Smooth muscle cell (in vitro differentiated cells): ENCODE data around the gene SLC26A3. TPM values are rescaled to one million over a fixed set of nuclear protein-coding genes. Genes with fewer than 3 reads are reported as not detected.

Experiments
- DNase-seq: peaks from one replicate; lab custom pipeline; 2025; ENCODE audit not compliant: unreplicated experiment; lab: John Stamatoyannopoulos, UW
- H2AFZ ChIP-seq: fragments of 200-600 bp; sonication (generic); 2 replicates; pipeline ENCODE4 v1.6.0; 2016; ENCODE audit warnings: antibody characterized with exemption, low read depth, mild to moderate bottlenecking
- H3F3A ChIP-seq: fragments of 200-600 bp; sonication (generic); 2 replicates; pipeline ENCODE4 v1.6.0; 2017; ENCODE audit warnings: antibody characterized with exemption, low read depth
- H3K27ac ChIP-seq: fragments of 200-600 bp; sonication (generic); 2 replicates; pipeline ENCODE4 v1.5.1; 2016; ENCODE audit warnings: low read depth, mild to moderate bottlenecking
- H3K27me3 ChIP-seq: fragments of 200-600 bp; sonication (generic); 2 replicates; pipeline ENCODE4 v1.6.1; 2016; ENCODE audit warnings: low read depth, mild to moderate bottlenecking
- H3K36me3 ChIP-seq: fragments of 200-600 bp; sonication (generic); 2 replicates; pipeline ENCODE4 v1.5.1; 2016; ENCODE audit warnings: low read depth
- H3K4me1 ChIP-seq: fragments of 200-600 bp; sonication (generic); 2 replicates; pipeline ENCODE4 v1.5.1; 2016; ENCODE audit warnings: low read depth
- H3K4me2 ChIP-seq: fragments of 200-600 bp; sonication (generic); 2 replicates; pipeline ENCODE4 v1.6.0; 2016; ENCODE audit warnings: mild to moderate bottlenecking
- H3K4me3 ChIP-seq: fragments of 200-600 bp; sonication (generic); 2 replicates; pipeline ENCODE4 v1.5.1; 2016; ENCODE audit warnings: mild to moderate bottlenecking
- H3K79me2 ChIP-seq: fragments of 200-600 bp; sonication (generic); 2 replicates; pipeline ENCODE4 v1.6.0; 2016; ENCODE audit warnings: low read depth, mild to moderate bottlenecking
- H3K9ac ChIP-seq: fragments of 200-600 bp; sonication (generic); 2 replicates; pipeline ENCODE4 v1.6.0; 2016; ENCODE audit warnings: low read depth
- H3K9me3 ChIP-seq: fragments of 200-600 bp; sonication (generic); replicated peaks from 2 replicates; pipeline ENCODE4 v1.5.1; 2016; ENCODE audit warnings: low read depth
- H4K20me1 ChIP-seq: fragments of 200-600 bp; sonication (generic); 2 replicates; pipeline ENCODE4 v1.6.0; 2016; ENCODE audit warnings: low read depth
- WGBS: methylation state at CpG from one replicate; pipeline ENCODE4 v1.1.7; 2016; ENCODE audit warnings: low lambda C conversion rate; 5-methylcytosine and 5-hydroxymethylcytosine counted together
- polyA plus RNA-seq: library from polyadenylated mRNA; unstranded; fragments of >200 nt; fragmentation: Nextera tagmentation; extraction: Ambion mirVana; gene quantifications from 2 replicates; pipeline ENCODE4 v1.2.1, GENCODE V29; 2016
- total RNA-seq: library from RNA; depleted of rRNA; stranded (reverse); fragments of >200 nt; gene quantifications from 2 replicates; pipeline ENCODE4 v1.2.3, GENCODE V29; 2014
- TF ChIP-seq, protein P1 (sequence below): fragments of 200-600 bp; sonication (generic); IDR thresholded peaks from 2 replicates; pipeline ENCODE4 v1.5.1; 2017; ENCODE audit warnings: borderline replicate concordance, mild to moderate bottlenecking, antibody characterized with exemption; ENCODE audit not compliant: insufficient read depth, poor library complexity, severe bottlenecking

Gene SLC26A3
- total and polyA plus RNA-seq, 2 experiments from 2014 or later = not detected

GRCh38 chr7:107728276-107728675 lies 74.7 kb downstream of the SLC26A3 start:
- Histone ChIP-seq H3K27me3 (peaks cover 17% of the 10 kb centered on the region), H3F3A (no peaks in the 10 kb centered on the region), H3K9me3 (no peaks in the 10 kb centered on the region), H3K9ac (no peak overlapping the region), H3K27ac (no peak overlapping the region), H3K79me2 (no peaks in the 10 kb centered on the region), H4K20me1 (no peaks in the 10 kb centered on the region), H3K4me3 (no peak overlapping the region), H2AFZ (no peak overlapping the region), H3K4me1 (no peaks in the 10 kb centered on the region), H3K4me2 (no peak overlapping the region), H3K36me3 (no peaks in the 10 kb centered on the region)
- no peak for DNase-seq
- TF ChIP-seq, protein P1, sequence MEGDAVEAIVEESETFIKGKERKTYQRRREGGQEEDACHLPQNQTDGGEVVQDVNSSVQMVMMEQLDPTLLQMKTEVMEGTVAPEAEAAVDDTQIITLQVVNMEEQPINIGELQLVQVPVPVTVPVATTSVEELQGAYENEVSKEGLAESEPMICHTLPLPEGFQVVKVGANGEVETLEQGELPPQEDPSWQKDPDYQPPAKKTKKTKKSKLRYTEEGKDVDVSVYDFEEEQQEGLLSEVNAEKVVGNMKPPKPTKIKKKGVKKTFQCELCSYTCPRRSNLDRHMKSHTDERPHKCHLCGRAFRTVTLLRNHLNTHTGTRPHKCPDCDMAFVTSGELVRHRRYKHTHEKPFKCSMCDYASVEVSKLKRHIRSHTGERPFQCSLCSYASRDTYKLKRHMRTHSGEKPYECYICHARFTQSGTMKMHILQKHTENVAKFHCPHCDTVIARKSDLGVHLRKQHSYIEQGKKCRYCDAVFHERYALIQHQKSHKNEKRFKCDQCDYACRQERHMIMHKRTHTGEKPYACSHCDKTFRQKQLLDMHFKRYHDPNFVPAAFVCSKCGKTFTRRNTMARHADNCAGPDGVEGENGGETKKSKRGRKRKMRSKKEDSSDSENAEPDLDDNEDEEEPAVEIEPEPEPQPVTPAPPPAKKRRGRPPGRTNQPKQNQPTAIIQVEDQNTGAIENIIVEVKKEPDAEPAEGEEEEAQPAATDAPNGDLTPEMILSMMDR = no peak

- peaks cover 17% of the 10 kb centered on the region for H3K27me3 ChIP-seq
- no peaks in the 10 kb centered on the region for H4K20me1 ChIP-seq
- H3K4me2 ChIP-seq = no peak overlapping the region
- H3K4me3 ChIP-seq = no peak overlapping the region
- no peak overlapping the region for H3K9ac ChIP-seq
- no peaks in the 10 kb centered on the region for H3K36me3 ChIP-seq
- no peaks in the 10 kb centered on the region for H3K4me1 ChIP-seq
- no peak overlapping the region for H2AFZ ChIP-seq
- WGBS = 66% methylated on average over 3 of the region's 3 CpGs
- H3K79me2 ChIP-seq = no peaks in the 10 kb centered on the region
- H3K27ac ChIP-seq = no peak overlapping the region
- H3F3A ChIP-seq = no peaks in the 10 kb centered on the region
- TF ChIP-seq, protein P1 = no peak
- DNase-seq = no peak
- no peaks in the 10 kb centered on the region for H3K9me3 ChIP-seq
Observed at GRCh38 chr7:107726356-107727130, 76.5 kb downstream of the SLC26A3 start.

DNA sequence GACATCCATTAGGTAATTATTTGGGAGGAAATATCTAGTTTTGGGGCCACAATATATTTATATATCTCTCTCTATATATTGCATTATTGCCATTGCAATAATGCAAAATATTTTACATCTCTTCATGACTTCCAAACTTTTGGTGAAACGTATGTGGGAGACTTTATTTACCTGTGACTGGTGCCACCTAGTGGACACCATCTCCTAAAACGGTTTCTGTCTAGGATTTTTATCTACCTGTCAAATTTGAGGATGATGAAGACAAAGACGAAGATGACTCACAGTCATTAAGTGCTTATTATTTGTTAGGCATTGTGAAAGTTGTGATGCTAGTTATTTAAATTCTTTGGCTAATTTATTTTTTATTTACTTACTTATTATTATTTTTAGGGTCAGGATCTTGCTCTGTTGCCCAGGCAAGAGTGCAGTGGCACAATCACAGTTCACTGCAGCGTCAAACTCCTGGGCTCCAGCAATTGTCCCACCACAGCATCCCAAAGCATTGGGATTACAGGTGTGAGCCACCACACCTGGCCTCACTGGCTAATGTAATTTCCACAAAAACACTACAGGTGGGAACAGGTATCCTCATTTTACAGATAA lies 77.8 kb downstream of the SLC26A3 start:
- TF ChIP-seq, protein P1 = peak; percentile 79
- no peak overlapping the region for H3K27ac ChIP-seq
- no peaks in the 10 kb centered on the region for H3K36me3 ChIP-seq
- no peak overlapping the region for H2AFZ ChIP-seq
- peaks cover 17% of the 10 kb centered on the region for H3K27me3 ChIP-seq
- no peaks in the 10 kb centered on the region for H3K79me2 ChIP-seq
- H3K4me1 ChIP-seq = no peaks in the 10 kb centered on the region
- no peaks in the 10 kb centered on the region for H3F3A ChIP-seq
- no peaks in the 10 kb centered on the region for H3K9me3 ChIP-seq
- no peak overlapping the region for H3K4me3 ChIP-seq
- DNase-seq = no peak
- no peak overlapping the region for H3K4me2 ChIP-seq
- H3K9ac ChIP-seq = no peak overlapping the region
- no peaks in the 10 kb centered on the region for H4K20me1 ChIP-seq
- 24% methylated on average over 4 of the region's 4 CpGs for WGBS

- Histone ChIP-seq H3K9me3 (no peaks in the 10 kb centered on the region), H3K27me3 (peaks cover 8% of the 10 kb centered on the region), H3K79me2 (no peaks in the 10 kb centered on the region), H3K4me1 (no peaks in the 10 kb centered on the region), H3K9ac (no peak overlapping the region), H3K36me3 (no peaks in the 10 kb centered on the region), H3K27ac (no peak overlapping the region), H2AFZ (no peak overlapping the region), H4K20me1 (no peaks in the 10 kb centered on the region), H3K4me2 (no peak overlapping the region), H3F3A (no peaks in the 10 kb centered on the region), H3K4me3 (no peak overlapping the region)
- TF ChIP-seq, protein P1 = no peak
- no peak for DNase-seq
- whole genome bisulfite sequencing = 85% methylated on average over 2 of the region's 2 CpGs
Observed at GRCh38 chr7:107723255-107723654, 79.8 kb downstream of the SLC26A3 start.
